ENCODE data around the gene ETV6.

Gene ETV6

GRCh38 chr12:11685316-11685715 lies 35.8 kb downstream of the ETV6 start:
- TF ChIP-seq POLR2A (IDR thresholded peaks at IDR 0.05; ENCODE audit: low read length) (no peak), GATA1 (IDR thresholded peaks at IDR 0.05; ENCODE audit: low read depth, low read length) (no peak)
- no peak for DNase-seq

- no peak for DNase-seq
- no peak for TF ChIP-seq GATA1 (IDR thresholded peaks at IDR 0.05; ENCODE audit: low read depth, low read length)
- TF ChIP-seq POLR2A (IDR thresholded peaks at IDR 0.05; ENCODE audit: low read length): no peak
Observed at GRCh38 chr12:11685716-11686115, 36.2 kb downstream of the ETV6 start.

GRCh38 chr12:11686120-11686519 lies 36.6 kb downstream of the ETV6 start:
- no peak for DNase-seq

GRCh38 chr12:11687528-11687927 lies 38.1 kb downstream of the ETV6 start:
- DNase-seq: no peak
- no peak for TF ChIP-seq GATA1 (IDR thresholded peaks at IDR 0.05; ENCODE audit: low read depth, low read length)
- no peak for TF ChIP-seq POLR2A (IDR thresholded peaks at IDR 0.05; ENCODE audit: low read length)

More at GRCh38 chr12:11686120-11686519, 36.6 kb downstream of the ETV6 start:
- no peak for TF ChIP-seq GATA1 (IDR thresholded peaks at IDR 0.05; ENCODE audit: low read depth, low read length)
- no peak for TF ChIP-seq POLR2A (IDR thresholded peaks at IDR 0.05; ENCODE audit: low read length)

GRCh38 chr12:11688379-11688778 lies 38.9 kb downstream of the ETV6 start:
- no peak for DNase-seq
- no peak for TF ChIP-seq POLR2A (IDR thresholded peaks at IDR 0.05; ENCODE audit: low read length)
- no peak for TF ChIP-seq GATA1 (IDR thresholded peaks at IDR 0.05; ENCODE audit: low read depth, low read length)

GRCh38 chr12:11688831-11689230 lies 39.4 kb downstream of the ETV6 start:
- TF ChIP-seq POLR2A (IDR thresholded peaks at IDR 0.05; ENCODE audit: low read length) (no peak), GATA1 (IDR thresholded peaks at IDR 0.05; ENCODE audit: low read depth, low read length) (no peak)
- no peak for DNase-seq

- TF ChIP-seq GATA1 (IDR thresholded peaks at IDR 0.05; ENCODE audit: low read depth, low read length): no peak
- TF ChIP-seq POLR2A (IDR thresholded peaks at IDR 0.05; ENCODE audit: low read length): no peak
- DNase-seq: no peak
Observed at GRCh38 chr12:11689591-11690186, 40.2 kb downstream of the ETV6 start.

GRCh38 chr12:11693067-11693466 lies 43.6 kb downstream of the ETV6 start:
- TF ChIP-seq POLR2A (IDR thresholded peaks at IDR 0.05; ENCODE audit: low read length) (no peak), GATA1 (IDR thresholded peaks at IDR 0.05; ENCODE audit: low read depth, low read length) (no peak)
- DNase-seq: no peak

GRCh38 chr12:11693601-11694000 lies 44.1 kb downstream of the ETV6 start:
- no peak for DNase-seq
- TF ChIP-seq GATA1 (IDR thresholded peaks at IDR 0.05; ENCODE audit: low read depth, low read length) (no peak), POLR2A (IDR thresholded peaks at IDR 0.05; ENCODE audit: low read length) (no peak)

GRCh38 chr12:11694528-11694927 lies 45.1 kb downstream of the ETV6 start:
- DNase-seq: no peak
- TF ChIP-seq GATA1 (IDR thresholded peaks at IDR 0.05; ENCODE audit: low read depth, low read length) (no peak), POLR2A (IDR thresholded peaks at IDR 0.05; ENCODE audit: low read length) (no peak)

- TF ChIP-seq POLR2A (IDR thresholded peaks at IDR 0.05; ENCODE audit: low read length) (no peak), GATA1 (IDR thresholded peaks at IDR 0.05; ENCODE audit: low read depth, low read length) (no peak)
- no peak for DNase-seq
Observed at GRCh38 chr12:11695321-11695720, 45.8 kb downstream of the ETV6 start.

- DNase-seq: no peak
- no peak for TF ChIP-seq GATA1 (IDR thresholded peaks at IDR 0.05; ENCODE audit: low read depth, low read length)
- no peak for TF ChIP-seq POLR2A (IDR thresholded peaks at IDR 0.05; ENCODE audit: low read length)
Observed at GRCh38 chr12:11696084-11696483, 46.6 kb downstream of the ETV6 start.

- DNase-seq: no peak
- TF ChIP-seq GATA1 (IDR thresholded peaks at IDR 0.05; ENCODE audit: low read depth, low read length) (no peak), POLR2A (IDR thresholded peaks at IDR 0.05; ENCODE audit: low read length) (no peak)
Observed at GRCh38 chr12:11697131-11697530, 47.7 kb downstream of the ETV6 start.

- TF ChIP-seq POLR2A (IDR thresholded peaks at IDR 0.05; ENCODE audit: low read length): no peak
- TF ChIP-seq GATA1 (IDR thresholded peaks at IDR 0.05; ENCODE audit: low read depth, low read length): no peak
- DNase-seq: no peak
Observed at GRCh38 chr12:11697670-11698387, 48.4 kb downstream of the ETV6 start.

- no peak for DNase-seq
- TF ChIP-seq GATA1 (IDR thresholded peaks at IDR 0.05; ENCODE audit: low read depth, low read length) (no peak), POLR2A (IDR thresholded peaks at IDR 0.05; ENCODE audit: low read length) (no peak)
Observed at GRCh38 chr12:11698729-11699128, 49.3 kb downstream of the ETV6 start.

Data from erythroblast (primary cell).